ENCODE results near the gene ALG1.
"Not testable (repeated sequence)": the region's sequence is repeated elsewhere in the genome, so short reads cannot be mapped to it uniquely, and the experiment has no call there.

GRCh38 chr16:5093081-5093480, 21.4 kb downstream of the ALG1 start:
- TF ChIP-seq, protein P1, sequence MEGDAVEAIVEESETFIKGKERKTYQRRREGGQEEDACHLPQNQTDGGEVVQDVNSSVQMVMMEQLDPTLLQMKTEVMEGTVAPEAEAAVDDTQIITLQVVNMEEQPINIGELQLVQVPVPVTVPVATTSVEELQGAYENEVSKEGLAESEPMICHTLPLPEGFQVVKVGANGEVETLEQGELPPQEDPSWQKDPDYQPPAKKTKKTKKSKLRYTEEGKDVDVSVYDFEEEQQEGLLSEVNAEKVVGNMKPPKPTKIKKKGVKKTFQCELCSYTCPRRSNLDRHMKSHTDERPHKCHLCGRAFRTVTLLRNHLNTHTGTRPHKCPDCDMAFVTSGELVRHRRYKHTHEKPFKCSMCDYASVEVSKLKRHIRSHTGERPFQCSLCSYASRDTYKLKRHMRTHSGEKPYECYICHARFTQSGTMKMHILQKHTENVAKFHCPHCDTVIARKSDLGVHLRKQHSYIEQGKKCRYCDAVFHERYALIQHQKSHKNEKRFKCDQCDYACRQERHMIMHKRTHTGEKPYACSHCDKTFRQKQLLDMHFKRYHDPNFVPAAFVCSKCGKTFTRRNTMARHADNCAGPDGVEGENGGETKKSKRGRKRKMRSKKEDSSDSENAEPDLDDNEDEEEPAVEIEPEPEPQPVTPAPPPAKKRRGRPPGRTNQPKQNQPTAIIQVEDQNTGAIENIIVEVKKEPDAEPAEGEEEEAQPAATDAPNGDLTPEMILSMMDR (IDR thresholded peaks at IDR 0.05; ENCODE audit: insufficient read depth, low read length, poor library complexity, severe bottlenecking) = not testable (repeated sequence)
- TF ChIP-seq EZH2phosphoT487 (conservative IDR thresholded peaks at IDR 0.05; ENCODE audit: low read length) = not testable (repeated sequence)

Measured in SU-DHL-6 (cell line).